EL (cell line): ENCODE measurements around the gene SPATA31E1.
A peak's percentile ranks its signal among the peaks of the same experiment; 100 is the strongest.

Experiments used
- DNase-seq: peaks from one replicate; pipeline ENCODE4 v3.0.0-alpha.2; 2016

The SPATA31E1 gene

GRCh38 chr9:87863882-87864465 lies 18.7 kb upstream of the SPATA31E1 start:
- DNase-seq = no peak

GRCh38 chr9:87864915-87865314 lies 17.8 kb upstream of the SPATA31E1 start:
- DNase-seq = no peak

- no peak for DNase-seq
These were observed 17.1 kb upstream of the SPATA31E1 start for GRCh38 chr9:87865626-87866025.

GRCh38 chr9:87867391-87867790 lies 15.3 kb upstream of the SPATA31E1 start:
- DNase-seq = no peak

GRCh38 chr9:87868175-87868574 lies 14.5 kb upstream of the SPATA31E1 start:
- DNase-seq = no peak

GRCh38 chr9:87868635-87869034 lies 14.0 kb upstream of the SPATA31E1 start:
- no peak for DNase-seq

- DNase-seq = no peak
These were observed 13.6 kb upstream of the SPATA31E1 start for GRCh38 chr9:87869082-87869481.

- no peak for DNase-seq
These were observed 11.1 kb upstream of the SPATA31E1 start for GRCh38 chr9:87871425-87872078.

GRCh38 chr9:87872079-87872624 lies 10.5 kb upstream of the SPATA31E1 start:
- no peak for DNase-seq

- DNase-seq = no peak
These were observed 8.9 kb upstream of the SPATA31E1 start for GRCh38 chr9:87873607-87874303.

- DNase-seq = no peak
These were observed 8.4 kb upstream of the SPATA31E1 start for GRCh38 chr9:87874304-87874623.

GRCh38 chr9:87875060-87875459 lies 7.6 kb upstream of the SPATA31E1 start:
- no peak for DNase-seq

- no peak for DNase-seq
These were observed 6.7 kb upstream of the SPATA31E1 start for GRCh38 chr9:87875831-87876545.

GRCh38 chr9:87876708-87877107 lies 6.0 kb upstream of the SPATA31E1 start:
- no peak for DNase-seq

GRCh38 chr9:87878989-87879511 lies 3.6 kb upstream of the SPATA31E1 start:
- peak; percentile 72 for DNase-seq

GRCh38 chr9:87880116-87880515 lies 2.6 kb upstream of the SPATA31E1 start:
- DNase-seq = no peak

GRCh38 chr9:87880683-87881082 lies 2.0 kb upstream of the SPATA31E1 start:
- DNase-seq = no peak

- no peak for DNase-seq
These were observed 597 bp downstream of the SPATA31E1 start for GRCh38 chr9:87883274-87883673.

GRCh38 chr9:87883990-87884389 lies 1.3 kb downstream of the SPATA31E1 start:
- DNase-seq = no peak

GRCh38 chr9:87884578-87885459 lies 2.1 kb downstream of the SPATA31E1 start:
- DNase-seq = no peak

- no peak for DNase-seq
These were observed 3.0 kb downstream of the SPATA31E1 start for GRCh38 chr9:87885484-87886189.
